ENCODE measurements around the gene KCTD13.
"Not testable (repeated sequence)": the region's sequence is repeated elsewhere in the genome, so short reads cannot be mapped to it uniquely, and the experiment has no call there.

The KCTD13 gene

GRCh38 chr16:29906520-29907244, 19.3 kb downstream of the KCTD13 start:
- no peak for DNase-seq

- DNase-seq: no peak
Measured at GRCh38 chr16:29905668-29906067, 20.4 kb downstream of the KCTD13 start.

DNA sequence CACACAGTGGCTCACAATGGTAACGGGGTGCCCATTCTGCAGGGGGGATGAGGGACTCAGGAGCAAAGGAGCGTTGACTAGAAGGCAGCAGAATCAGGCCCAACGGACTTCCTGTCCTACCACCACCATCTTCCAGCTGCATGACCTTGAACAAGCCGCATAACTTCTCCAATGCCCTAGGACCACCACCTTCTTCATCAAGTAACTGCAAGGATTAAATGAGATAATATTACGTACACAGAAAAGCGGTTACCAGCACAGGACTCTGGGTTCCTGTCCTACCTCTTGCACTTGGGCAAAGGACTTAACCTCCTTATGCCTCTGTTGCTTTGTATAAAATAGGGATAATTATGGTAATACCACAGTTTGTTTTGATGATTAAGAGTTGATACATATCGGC, 21.1 kb downstream of the KCTD13 start:
- no peak for DNase-seq

DNA sequence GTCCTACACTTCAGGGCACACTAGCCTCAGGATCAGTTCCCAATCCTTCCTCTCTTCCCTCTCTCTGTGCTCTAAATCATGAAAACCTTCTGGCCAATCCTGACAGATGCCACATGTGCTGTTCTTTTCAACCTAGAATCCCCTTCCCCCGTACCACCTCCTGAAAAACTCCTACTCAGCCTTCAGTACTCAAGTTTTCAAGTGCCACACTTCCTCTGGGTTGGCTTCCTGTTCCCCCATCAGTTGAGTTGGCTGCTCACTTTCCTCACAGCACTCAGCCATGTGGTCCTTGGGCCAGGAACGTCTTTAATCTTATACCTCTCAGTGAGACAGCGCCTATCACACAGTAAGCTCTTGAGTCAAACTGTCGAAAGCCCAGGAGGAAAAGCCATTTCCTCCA, 22.4 kb downstream of the KCTD13 start:
- no peak for DNase-seq

DNA sequence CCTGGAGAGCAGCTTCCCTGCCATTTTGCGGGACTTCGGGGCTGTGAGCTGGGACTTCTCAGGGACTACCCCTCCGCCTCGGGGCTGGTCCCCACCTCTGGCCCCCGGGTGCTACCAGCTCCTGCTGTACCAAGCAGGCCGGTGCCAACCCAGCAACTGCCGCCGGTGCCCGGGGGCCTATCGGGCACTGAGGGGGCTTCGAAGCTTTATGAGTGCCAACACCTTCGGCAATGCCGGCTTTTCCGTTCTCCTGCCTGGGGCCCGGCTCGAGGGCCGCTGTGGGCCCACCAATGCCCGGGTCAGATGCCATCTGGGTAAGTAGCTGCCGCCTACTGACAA, 24.4 kb downstream of the KCTD13 start:
- DNase-seq: no peak

- DNase-seq: no peak
Measured at GRCh38 chr16:29900888-29901606, 25.0 kb downstream of the KCTD13 start.

- DNase-seq: peak; percentile 35 to 89
Measured at GRCh38 chr16:29900102-29900887, 25.7 kb downstream of the KCTD13 start, which contains the start of gene ASPHD1. TSS of gene ASPHD1 (plus strand) at chr16:29900488. CDS start at chr16:29900972, 484 bp downstream.

DNA sequence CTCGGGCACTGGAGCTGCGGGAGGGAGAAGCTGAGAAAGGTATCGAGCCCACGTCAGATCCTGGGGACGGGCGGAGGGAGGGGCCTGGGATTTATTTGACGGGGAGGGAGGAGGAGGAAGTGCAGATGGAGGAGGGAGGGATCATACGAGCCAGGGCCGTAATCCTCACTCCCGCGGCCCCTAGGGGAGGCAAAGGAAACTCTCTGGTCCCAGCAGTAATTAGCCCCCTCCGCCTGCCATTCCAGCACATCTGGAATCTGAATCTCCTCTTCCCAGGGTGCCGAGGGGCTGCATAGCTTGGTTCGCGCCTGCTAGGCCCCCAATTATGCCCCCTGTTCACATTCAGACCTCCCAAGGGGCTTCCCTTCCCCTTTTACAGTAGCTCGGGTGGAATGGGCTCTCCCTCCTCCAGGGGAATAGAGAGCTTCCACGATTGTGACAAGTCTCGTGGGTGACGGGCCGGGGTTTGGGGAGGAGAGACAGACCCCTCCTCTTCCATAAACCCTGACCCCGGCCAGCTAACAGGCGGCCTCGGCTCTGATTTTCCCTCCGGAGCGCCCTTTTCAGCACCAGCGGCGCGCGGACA, 26.4 kb downstream of the KCTD13 start, which contains the start of gene SEZ6L2:
SEZ6L2 (minus strand) TSS at position 35 of the 586 bp plus-strand sequence. CDS start 531 bp downstream, outside the sequence.
- peak; percentile 94 to 98 for DNase-seq

DNA sequence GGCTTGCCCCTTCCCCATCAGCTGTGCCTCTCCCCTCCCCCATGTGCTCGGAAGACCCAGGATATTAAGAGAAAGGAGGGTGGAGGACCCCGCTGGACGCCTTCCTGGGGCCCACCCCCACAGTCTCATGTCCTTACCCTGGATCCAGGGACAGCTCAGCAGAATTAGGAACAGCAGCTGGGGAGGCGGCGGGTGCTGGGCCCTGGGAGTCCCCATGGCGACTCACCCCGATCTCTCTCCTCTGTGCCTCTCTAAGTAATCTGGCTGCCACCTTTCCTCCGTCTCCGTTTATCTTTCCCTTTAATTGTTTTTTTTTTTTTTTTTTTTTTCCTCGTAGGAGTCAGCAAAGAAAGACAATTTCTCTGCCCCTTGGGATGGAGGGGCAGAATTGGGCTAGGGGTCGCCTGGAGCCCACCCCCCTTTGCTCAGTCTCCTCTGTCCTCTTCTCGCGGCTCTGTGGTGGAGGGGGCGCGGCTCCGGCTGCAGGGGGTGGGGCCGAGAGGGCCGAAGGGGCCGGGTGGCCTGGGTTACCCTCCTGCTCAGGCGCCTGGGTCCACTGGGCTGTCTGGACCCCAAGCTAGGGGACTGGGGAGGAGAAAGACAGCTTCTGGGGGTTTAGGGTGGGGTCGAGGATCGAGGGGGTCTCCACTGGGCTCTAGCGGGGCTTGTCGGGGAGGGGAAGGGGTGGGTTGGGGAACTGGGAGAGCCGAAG, 27.1 kb downstream of the KCTD13 start:
- DNase-seq: peak in 1 of 2 experiments; percentile 84

GRCh38 chr16:29898135-29898803, 27.8 kb downstream of the KCTD13 start:
- DNase-seq: no peak

DNA sequence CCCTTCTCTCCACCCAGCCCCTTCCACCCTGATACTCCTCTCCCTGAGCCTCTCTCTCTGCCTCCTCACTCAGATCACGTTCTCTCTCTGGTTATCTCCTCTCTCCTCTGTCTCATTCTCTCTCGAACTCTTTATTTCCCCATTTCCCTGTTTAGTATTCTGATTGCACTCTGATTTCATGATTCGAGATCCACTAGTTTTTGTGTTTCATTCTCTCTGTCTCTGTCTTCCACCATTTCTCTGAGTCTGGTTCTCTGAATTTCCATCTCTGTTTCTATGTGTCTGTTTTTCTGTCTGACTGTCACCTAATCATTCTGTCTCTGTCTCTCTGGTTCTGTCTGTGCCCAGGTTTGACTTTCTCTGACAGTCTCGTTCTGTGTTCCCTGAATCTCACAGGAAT, 28.7 kb downstream of the KCTD13 start:
- no peak for DNase-seq

DNA sequence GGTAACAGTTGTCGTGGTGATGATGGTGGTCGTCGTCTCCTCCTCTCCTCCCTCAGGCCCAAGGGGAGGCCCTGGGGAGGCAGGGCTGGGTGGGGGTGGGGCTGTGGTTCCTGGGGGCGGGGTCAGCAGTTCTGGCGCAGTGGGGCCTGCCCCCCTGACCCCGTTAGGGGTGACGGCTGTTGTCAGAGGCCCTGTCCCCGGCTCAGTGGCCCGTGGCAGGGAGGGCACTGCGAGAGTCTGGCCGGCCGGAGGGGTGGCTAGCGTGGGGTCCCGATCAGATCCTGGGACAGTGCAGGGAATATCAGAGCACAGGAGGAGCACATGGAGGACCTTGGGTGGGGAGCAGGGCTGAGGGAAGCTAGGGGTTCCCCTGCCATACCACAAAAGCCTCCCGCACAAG, 29.2 kb downstream of the KCTD13 start:
- no peak for DNase-seq

- no peak for DNase-seq
Measured at GRCh38 chr16:29894352-29894751, 31.7 kb downstream of the KCTD13 start.

DNA sequence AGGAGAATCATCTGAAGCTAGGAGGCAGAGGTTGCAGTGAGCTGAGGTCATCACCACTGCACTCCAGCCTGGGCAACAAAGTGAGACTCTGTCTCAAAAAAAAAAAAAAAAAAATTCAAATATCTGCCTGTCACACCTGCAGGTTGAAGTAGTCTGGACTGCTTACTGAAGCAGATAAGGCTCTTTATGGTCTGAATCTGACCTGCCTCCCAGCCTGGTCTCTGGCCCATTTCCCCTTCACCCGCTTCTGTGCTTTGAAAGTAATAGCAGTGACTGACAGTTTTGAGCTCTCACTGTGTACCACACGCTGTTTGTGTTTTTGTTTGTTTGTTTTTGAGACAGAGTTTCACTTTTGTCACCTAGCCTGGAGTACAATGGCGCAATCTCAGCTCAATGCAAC, 32.5 kb downstream of the KCTD13 start:
- DNase-seq: no peak

- no peak for DNase-seq
Measured at GRCh38 chr16:29892458-29892813, 33.6 kb downstream of the KCTD13 start.

GRCh38 chr16:29891525-29892457, 34.2 kb downstream of the KCTD13 start:
- DNase-seq: no peak

DNA sequence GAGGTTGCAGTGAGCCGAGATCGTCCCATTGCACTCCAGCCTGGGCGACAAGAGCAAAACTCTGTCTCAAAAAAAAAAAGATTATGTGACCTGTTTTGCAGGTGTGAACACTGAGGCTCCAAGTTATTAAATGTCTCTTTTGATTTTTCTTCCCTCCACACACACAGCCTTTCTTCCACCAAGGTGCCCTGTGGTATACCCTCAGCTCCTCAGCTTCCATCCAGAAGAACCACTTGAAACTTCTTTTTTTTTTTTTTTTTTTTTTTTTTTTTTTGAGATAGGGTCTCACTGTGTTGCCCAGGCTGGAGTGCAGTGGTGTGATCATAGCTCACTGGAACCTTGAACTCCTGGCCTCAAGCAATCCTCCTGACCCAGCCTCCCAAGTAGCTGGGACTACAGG, 36.7 kb downstream of the KCTD13 start:
- DNase-seq: not testable (repeated sequence)

- no peak for DNase-seq
Measured at GRCh38 chr16:29883987-29884386, 42.0 kb downstream of the KCTD13 start.

GRCh38 chr16:29881050-29881449, 45.0 kb downstream of the KCTD13 start:
- no peak for DNase-seq

DNA sequence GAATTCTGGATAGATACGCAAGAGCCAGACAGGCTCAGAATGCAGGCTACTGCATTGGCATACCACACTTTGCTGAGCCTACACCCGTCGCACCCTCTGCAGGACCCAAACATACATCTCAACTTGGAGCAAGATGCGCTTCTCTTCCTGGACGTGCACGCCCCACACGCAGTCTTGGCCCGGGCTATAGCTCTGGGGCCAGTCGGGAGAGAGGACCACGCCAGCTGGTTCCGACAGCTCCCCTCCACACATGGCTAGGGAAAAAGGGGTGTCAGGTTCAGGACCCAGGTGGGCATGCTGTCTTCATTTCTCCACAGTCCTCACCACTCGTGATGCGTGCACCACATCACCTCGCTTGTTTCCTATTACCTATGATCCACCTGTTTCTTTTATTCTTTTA, 47.9 kb downstream of the KCTD13 start:
- DNase-seq: no peak

All from NCI-H526 (cell line).